ENCODE measurements around the gene MCRS1. TPM values are rescaled to one million over a fixed set of nuclear protein-coding genes. Genes with fewer than 3 reads are reported as not detected.
"Not testable (repeated sequence)": the region's sequence is repeated elsewhere in the genome, so short reads cannot be mapped to it uniquely, and the experiment has no call there.

The MCRS1 gene
- total RNA-seq, 1 donor from 2014 or later, result 58.5 TPM

GRCh38 chr12:49515266-49515665 is 52.7 kb downstream of the MCRS1 start:
- peak; percentile 91 for DNase-seq

DNA sequence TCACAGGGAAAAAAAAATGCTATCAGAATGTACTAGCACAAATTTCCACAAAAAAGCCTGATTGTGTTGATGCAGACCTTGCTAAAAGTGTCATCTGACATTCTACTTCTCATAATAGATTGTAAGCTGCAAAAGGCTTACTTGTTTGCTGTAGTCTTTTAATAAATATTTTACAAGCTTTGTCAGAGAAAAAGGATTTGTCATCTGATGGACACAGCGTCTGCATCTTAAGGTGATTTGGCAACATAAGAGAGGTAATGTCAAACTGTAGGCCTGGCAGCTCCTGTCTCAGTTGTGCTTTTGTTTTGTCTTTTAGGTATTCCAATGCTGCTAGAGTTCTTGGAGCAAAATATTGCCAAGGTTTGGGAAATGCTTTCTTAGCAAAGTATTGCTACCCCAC is 55.4 kb downstream of the MCRS1 start:
- DNase-seq, result no peak

- DNase-seq, result no peak
These were observed 56.5 kb downstream of the MCRS1 start for GRCh38 chr12:49511410-49511809.

- not testable (repeated sequence) for DNase-seq
These were observed 58.3 kb downstream of the MCRS1 start for GRCh38 chr12:49509681-49510080.

Other genes starting within 250 kb of the MCRS1 start
- gene TROAP, start 244.9 kb downstream of the MCRS1 start, total RNA-seq, result 4.3 and 14.6 TPM in 2 replicates
- gene C1QL4, start 231.0 kb downstream of the MCRS1 start, total RNA-seq, result under 0.01 TPM in 1 of 2 replicates, not detected in the other
- 0.85 and 1.1 TPM in 2 replicates for gene DNAJC22, start 221.3 kb downstream of the MCRS1 start, total RNA-seq
- 23.0 and 30.2 TPM in 2 replicates for gene SPATS2, start 200.7 kb downstream of the MCRS1 start, total RNA-seq
- gene KCNH3, start 29.1 kb downstream of the MCRS1 start, total RNA-seq, result 0.09 TPM in 1 of 2 replicates, not detected in the other
- gene FAM186B, start 37.5 kb upstream of the MCRS1 start, total RNA-seq, result 0.19 and 0.34 TPM in 2 replicates
- 1.9 and 4.1 TPM in 2 replicates for gene PRPF40B, start 55.4 kb upstream of the MCRS1 start, total RNA-seq
- gene FMNL3, start 139.3 kb upstream of the MCRS1 start, total RNA-seq, result 101 and 121 TPM in 2 replicates
- 433 and 441 TPM in 2 replicates for gene TMBIM6, start 173.4 kb upstream of the MCRS1 start, total RNA-seq